AG10803 (cell line): ENCODE measurements around the gene TPSAB1.

Experiments used
- DNase-seq: peaks from one replicate; pipeline ENCODE4 v3.0.0; 2010; ENCODE audit warnings: low read depth
- H3K4me3 ChIP-seq: 2 replicates; pipeline ENCODE4 v1.5.1; 2011; ENCODE audit warnings: mild to moderate bottlenecking, low read length, control low read depth
- TF ChIP-seq, protein P1 (sequence below): conservative IDR thresholded peaks from 2 replicates; pipeline ENCODE4 v1.5.1; 2011; ENCODE audit warnings: mild to moderate bottlenecking, low read length, control low read depth, inconsistent platforms

TPSAB1 gene

DNA sequence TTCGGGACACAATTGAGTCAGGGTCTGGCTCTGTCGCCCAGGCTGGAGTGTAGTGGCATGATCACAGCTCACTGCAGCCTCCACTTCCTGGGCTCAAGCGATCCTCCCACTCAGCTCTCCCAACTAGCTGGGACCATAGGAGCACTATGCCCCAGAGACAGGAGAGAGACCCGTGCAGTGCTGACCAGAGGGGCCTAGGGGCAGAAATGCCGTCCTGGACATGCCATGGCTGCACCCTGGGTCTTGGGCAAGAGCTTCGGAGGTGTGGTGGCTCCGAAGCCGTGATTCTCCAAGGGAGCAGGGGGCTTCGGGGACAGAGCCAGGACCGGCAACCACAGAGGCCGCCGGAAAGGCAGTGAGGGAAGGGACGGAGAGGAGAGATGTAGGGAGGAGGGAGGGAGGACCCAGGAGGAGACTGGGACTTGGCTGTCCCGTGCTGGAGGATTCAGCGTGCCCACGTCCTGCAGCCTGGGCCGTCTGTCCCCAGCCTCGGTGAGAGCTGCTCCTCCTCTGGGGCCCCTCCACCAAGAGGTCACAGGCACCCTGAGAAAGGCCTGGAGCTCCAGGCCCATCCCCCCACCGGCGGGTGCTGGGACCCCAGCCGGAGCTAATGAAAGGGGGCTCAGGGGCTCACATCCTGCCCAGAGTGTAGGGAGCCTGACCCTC lies 37.2 kb downstream of the TPSAB1 start:
- TF ChIP-seq, protein P1, sequence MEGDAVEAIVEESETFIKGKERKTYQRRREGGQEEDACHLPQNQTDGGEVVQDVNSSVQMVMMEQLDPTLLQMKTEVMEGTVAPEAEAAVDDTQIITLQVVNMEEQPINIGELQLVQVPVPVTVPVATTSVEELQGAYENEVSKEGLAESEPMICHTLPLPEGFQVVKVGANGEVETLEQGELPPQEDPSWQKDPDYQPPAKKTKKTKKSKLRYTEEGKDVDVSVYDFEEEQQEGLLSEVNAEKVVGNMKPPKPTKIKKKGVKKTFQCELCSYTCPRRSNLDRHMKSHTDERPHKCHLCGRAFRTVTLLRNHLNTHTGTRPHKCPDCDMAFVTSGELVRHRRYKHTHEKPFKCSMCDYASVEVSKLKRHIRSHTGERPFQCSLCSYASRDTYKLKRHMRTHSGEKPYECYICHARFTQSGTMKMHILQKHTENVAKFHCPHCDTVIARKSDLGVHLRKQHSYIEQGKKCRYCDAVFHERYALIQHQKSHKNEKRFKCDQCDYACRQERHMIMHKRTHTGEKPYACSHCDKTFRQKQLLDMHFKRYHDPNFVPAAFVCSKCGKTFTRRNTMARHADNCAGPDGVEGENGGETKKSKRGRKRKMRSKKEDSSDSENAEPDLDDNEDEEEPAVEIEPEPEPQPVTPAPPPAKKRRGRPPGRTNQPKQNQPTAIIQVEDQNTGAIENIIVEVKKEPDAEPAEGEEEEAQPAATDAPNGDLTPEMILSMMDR = no peak
- H3K4me3 ChIP-seq = no peak overlapping the region
- no peak for DNase-seq

DNA sequence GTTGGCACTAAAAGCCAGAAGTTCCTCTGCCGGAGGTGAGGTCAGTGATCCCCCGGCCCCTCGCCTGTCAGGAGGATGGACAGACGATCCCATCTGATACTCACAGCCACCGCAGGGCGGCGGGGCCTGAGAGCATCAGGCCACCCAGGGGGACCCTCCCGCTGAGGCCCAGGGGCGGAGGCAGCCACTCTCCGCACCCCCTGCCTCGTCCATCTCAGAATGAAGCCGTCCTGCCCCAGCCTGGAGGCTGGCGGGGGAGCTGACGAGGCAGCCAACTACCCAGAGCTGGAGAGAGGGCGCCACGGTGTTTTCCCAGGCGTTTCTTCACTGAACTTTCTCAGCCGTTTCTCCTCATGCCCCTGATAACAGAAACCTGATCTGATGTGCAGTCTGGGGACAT lies 38.0 kb downstream of the TPSAB1 start:
- no peak for DNase-seq
- TF ChIP-seq, protein P1 = no peak
- no peak overlapping the region for H3K4me3 ChIP-seq

DNA sequence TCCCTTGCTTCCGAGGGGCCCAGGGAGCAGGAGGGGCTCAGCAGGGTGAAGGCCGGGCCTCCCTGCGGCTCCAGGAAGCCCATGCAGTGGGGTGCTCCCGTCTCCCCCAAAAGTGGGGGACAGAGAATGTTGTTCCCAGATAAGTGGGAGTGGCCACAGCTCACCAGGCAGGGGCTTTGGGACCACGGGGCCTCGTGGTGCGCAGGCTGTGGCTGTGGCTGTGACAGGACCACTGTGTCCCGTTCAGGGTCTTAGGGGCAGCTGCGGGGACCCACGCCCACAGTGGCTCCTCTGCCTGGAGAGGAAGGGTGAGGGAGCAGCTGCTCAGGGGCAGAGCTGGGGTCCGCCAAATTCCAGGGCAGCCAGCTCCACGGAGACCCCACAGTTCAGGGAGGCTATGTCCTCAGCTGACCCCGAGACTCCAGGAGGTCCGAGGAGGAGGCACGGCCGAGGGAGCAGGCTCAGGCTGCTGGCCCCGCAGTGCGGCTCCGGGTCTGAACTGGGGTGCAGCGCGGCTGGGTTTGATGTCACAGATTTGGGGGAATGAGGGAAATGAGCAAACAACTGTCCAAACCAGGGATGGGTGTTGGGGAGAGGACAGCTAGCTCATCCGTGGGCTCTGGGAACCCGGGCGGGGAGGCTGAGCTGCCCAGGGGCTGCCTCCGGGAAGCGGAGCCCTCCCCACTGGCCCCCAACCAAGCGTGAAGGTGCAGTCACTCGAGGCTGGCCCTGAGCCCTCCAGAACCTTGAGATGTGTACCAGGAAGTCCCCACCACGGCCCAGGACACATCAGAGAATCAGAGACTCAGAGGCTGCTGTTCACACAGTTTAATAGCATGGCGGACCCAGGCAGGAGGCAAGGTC lies 38.8 kb downstream of the TPSAB1 start:
- TF ChIP-seq, protein P1 = no peak
- H3K4me3 ChIP-seq = no peak overlapping the region
- DNase-seq = no peak

DNA sequence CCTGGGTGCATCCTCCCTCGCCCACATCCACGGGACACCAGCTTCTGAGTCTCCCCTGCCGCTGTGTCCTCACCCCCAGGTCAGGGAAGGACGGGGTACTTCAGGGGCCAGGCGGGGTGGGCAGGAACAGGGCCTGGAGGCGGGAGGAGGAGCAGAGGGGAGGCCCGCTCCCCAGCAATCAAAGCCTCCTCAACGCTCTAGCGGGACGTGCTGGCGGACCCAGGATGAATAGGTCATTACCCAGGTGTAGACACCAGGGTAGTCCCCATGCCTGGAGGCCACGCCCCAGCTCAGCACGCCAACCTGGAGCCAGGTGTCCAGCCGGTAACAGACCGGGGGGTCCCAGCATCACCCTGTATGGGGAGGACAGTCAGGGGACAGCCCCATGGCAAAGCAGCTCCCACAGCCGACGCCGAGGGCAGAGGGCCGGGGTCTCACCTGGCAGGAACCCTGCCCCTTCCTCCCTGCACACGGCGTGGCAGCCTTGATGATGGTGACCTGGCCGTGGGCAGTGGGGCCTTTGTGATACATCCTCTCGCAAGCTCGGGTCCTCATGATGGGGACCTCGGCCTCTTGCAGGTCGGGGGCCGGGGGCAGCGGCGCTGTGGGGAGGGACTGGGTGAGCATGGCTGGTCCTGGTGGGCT lies 39.6 kb downstream of the TPSAB1 start:
- TF ChIP-seq, protein P1 = no peak
- no peak for DNase-seq
- no peak overlapping the region for H3K4me3 ChIP-seq

DNA sequence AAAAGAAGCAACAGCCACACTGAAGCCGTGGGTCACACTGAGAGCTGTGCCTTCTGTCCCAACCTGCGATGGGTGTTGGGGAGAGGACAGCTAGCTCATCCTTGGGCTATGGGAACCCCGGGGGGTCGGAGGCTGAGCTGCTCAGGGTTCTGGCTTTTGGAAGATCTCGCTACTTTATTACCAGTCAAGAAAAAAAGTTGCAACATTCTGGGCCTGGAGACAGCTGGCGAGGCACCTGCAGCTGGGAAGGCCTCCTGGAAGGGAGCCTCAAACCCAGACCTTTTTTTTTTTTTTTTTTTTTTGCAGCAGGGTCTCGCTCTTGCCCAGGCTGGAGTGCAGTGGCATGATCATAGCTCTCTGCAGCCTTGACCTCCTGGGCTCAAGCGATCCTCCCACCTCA lies 40.3 kb downstream of the TPSAB1 start:
- TF ChIP-seq, protein P1 = no peak
- DNase-seq = no peak
- H3K4me3 ChIP-seq = no peak overlapping the region

DNA sequence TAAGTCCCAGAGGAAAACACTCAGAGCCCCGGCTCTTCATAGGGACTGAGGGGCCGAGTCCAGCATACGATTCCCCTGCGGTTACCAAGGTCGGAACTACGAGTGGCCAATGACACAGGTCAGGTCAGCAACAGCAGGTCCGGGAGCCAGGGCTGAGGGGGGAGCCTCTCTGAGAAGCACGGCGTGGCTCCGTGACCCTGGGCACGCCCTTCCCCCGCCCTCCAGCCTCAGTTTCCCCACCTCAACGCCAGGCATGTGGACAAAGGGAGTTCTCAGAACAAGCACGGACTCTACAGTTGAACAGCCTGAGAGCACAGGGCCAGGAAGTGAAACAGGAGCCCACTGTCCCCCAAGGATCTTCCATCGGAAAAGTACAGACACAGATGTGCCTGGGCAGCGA lies 41.0 kb downstream of the TPSAB1 start:
- DNase-seq = no peak
- TF ChIP-seq, protein P1 = no peak
- H3K4me3 ChIP-seq = no peak overlapping the region
